NCI-H82 (cell line): ENCODE results near the gene CEP97.
"Not testable (repeated sequence)": the region's sequence is repeated elsewhere in the genome, so short reads cannot be mapped to it uniquely, and the experiment has no call there.

Source experiments
- DNase-seq: peaks from one replicate; lab custom pipeline; 2025; lab: John Stamatoyannopoulos, UW

Gene CEP97

GRCh38 chr3:101724329-101725193 is at the start of gene CEP97:
TSS of gene CEP97 (plus strand) at chr3:101724614. CDS start at chr3:101724677, 63 bp downstream.
- DNase-seq = peak; percentile 99

- DNase-seq = no peak
Measured at GRCh38 chr3:101675709-101676215, 48.7 kb upstream of the CEP97 start.

GRCh38 chr3:101676216-101676764 is 48.1 kb upstream of the CEP97 start:
- DNase-seq = no peak

GRCh38 chr3:101676765-101677435 is 47.5 kb upstream of the CEP97 start, which contains the start of gene ZBTB11:
TSS of gene ZBTB11 (minus strand) at chr3:101677132. CDS start at chr3:101676914, 218 bp downstream.
- DNase-seq = no peak

- DNase-seq = no peak
Measured at GRCh38 chr3:101677436-101678286, 46.8 kb upstream of the CEP97 start.

GRCh38 chr3:101678837-101679236 is 45.6 kb upstream of the CEP97 start:
- DNase-seq = not testable (repeated sequence)

- no peak for DNase-seq
Measured at GRCh38 chr3:101680466-101680865, 43.9 kb upstream of the CEP97 start.

GRCh38 chr3:101685050-101685400 is 39.4 kb upstream of the CEP97 start:
- no peak for DNase-seq

GRCh38 chr3:101685870-101686307 is 38.5 kb upstream of the CEP97 start:
- DNase-seq = no peak

GRCh38 chr3:101687142-101687931 is 37.1 kb upstream of the CEP97 start:
- no peak for DNase-seq

- no peak for DNase-seq
Measured at GRCh38 chr3:101689286-101689685, 35.1 kb upstream of the CEP97 start.

GRCh38 chr3:101690972-101691371 is 33.4 kb upstream of the CEP97 start:
- DNase-seq = no peak

- DNase-seq = not testable (repeated sequence)
Measured at GRCh38 chr3:101691685-101692671, 32.4 kb upstream of the CEP97 start.

- DNase-seq = not testable (repeated sequence)
Measured at GRCh38 chr3:101693540-101693939, 30.9 kb upstream of the CEP97 start.

GRCh38 chr3:101694836-101695235 is 29.6 kb upstream of the CEP97 start:
- DNase-seq = not testable (repeated sequence)

- DNase-seq = no peak
Measured at GRCh38 chr3:101695779-101696372, 28.5 kb upstream of the CEP97 start.

GRCh38 chr3:101701696-101702634 is 22.4 kb upstream of the CEP97 start:
- peak; percentile 19 for DNase-seq

- no peak for DNase-seq
Measured at GRCh38 chr3:101702726-101703125, 21.7 kb upstream of the CEP97 start.
